HG03060 (cell line): ENCODE results near the gene TANK.
"Not testable (repeated sequence)": the region's sequence is repeated elsewhere in the genome, so short reads cannot be mapped to it uniquely, and the experiment has no call there.

Experiments
- ATAC-seq: cut with Tn5 transposase; IDR thresholded peaks from one replicate; pipeline ENCODE4 v1.9.1; 2021; ENCODE audit warnings: low read depth, moderate number of reproducible peaks; ENCODE audit not compliant: unreplicated experiment

The TANK gene

DNA sequence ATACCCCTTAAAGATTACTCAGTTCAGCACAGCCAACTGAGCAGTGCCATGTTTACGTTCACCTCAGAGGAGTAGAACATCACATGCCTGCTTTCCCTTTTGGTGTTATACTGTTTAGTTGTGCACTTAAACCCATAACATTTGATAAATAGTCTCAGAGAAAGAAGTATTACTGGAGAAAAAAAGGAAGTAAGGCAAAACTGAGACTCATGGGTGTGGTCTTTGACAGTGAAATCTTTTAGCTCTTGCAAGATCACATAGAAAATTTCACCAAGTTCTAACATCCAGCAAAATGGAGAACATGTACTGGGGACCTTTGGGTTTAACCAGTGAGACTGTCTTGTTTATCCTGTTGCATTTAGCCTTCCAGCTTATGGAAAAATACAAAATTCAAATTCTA lies 5.6 kb downstream of the TANK start:
- ATAC-seq: peak; percentile 19

DNA sequence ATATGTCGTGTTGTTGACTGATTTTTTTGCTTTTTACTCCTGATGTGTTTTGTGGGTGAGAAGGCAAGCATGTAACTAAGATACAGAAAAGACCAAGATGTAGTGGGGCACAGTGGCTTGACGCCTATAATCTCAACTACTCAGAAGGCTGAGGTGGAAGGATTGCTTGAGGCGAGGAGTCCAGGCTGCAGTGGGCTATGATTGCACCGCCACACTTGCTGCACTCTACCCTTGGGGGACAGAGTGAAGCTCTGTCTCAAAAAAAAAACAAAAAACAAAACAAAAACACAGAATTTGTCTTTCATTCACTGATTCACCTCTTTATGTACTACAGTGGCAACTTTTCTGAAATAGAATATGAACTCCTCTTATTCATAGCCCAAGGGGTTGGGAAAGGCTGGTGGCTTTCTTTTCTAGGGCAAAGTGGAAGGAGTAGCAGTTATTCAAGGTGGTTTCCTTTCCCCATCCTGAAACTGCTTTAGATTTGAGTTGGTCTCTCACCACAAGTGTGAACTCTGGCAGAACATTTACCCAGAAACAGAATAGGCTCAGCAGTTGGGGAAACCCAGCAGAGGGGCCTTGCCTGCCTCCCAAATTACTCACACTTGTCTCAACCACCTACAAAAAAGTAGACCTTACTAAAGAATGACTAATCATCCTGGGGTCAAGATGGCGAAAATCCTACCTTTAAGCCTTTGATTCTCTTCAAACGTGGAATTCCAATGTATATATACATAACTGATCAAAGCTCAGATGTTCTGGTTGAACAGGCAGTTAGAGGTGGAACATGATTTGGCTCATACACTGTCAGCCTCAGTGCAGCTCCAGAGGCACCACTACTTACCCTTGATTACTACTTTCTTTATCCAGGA lies 6.5 kb downstream of the TANK start:
- peak; percentile 72 for ATAC-seq

DNA sequence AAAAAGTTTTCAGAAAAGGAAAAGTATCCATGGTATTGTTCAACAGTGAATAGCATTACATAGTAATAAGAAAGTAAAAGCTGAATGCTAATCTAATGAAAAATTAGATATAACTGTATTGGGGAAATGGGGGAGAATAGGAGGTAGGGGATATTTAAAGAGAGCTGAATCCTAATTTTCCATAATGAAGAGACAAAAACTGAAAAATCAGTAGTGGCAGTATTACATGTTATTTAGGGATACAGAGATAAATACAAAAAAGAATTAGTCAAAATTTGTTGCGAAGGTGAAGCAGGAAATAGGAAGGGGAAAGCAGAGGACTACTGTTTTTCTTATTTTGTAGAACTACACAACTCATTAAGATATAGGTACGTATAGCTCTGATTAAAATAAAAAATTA lies 9.1 kb downstream of the TANK start:
- ATAC-seq: no peak

DNA sequence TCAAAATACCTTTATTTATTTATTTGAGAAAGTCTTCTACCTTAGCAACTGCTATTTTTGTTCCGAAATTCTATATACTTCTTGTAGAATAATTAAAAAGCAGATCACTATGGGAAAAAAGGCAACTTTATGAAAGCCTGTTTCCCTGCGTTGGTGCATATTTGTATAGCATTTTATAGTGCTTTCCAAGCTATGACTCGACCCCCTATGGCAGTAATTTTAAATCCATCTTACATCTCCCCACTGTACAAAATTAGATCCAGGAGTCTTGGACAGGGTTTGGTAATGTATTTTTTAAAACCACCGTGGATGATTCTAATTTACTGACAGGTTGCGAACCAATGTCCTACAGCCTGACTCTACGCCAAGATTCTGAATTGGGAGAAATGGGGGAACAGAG lies 10.1 kb downstream of the TANK start:
- no peak for ATAC-seq

- ATAC-seq: no peak
These were observed 11.0 kb downstream of the TANK start for GRCh38 chr2:161170958-161171932.

GRCh38 chr2:161172901-161173540 lies 12.8 kb downstream of the TANK start:
- no peak for ATAC-seq

DNA sequence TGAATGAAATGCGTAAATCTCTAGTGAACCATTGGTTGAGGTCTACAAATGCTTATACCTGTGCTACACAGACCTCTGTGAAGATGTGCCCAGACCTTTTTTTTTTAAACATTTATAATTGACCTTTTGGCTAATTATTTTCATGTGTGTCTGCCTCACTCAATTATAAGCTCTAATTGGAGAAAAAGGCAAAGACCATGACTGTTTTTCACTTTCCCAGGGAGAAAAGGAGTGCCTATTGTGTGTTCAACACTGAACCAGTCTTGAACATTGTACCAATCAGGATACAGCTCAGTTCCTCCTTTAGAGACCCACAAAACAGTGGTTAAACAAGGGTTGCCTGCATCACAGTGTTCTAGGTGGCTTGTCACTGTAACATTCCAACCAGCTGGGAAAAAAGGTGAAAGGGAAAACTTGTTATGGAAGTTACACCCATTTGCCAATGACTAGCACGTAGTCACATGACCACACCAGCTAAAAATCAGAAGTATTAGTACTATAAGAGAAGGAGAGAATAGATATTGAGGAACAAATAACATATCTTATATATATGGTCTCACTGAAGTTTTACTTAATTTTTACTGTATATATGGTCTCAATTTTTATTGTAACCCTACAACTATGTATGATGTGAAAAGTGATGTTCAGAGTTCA lies 13.4 kb downstream of the TANK start:
- ATAC-seq: no peak

DNA sequence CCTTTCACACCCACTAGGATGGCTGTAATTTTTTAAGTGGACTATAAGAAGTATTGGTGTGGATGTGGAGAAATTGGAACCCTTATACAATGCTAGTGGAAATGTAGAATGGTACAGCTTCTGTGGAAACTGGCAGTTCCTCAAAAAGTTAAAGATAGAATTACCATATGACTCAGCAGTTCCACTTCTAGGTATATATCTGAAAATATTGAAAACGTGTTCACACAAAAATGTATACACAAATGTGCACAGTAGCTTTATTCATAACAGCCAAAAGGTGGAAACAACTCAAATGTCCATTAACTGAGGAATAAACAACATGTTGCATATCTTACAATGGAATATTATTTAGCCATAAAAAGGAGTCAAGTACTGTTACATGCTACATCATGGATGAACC lies 17.7 kb downstream of the TANK start:
- no peak for ATAC-seq

DNA sequence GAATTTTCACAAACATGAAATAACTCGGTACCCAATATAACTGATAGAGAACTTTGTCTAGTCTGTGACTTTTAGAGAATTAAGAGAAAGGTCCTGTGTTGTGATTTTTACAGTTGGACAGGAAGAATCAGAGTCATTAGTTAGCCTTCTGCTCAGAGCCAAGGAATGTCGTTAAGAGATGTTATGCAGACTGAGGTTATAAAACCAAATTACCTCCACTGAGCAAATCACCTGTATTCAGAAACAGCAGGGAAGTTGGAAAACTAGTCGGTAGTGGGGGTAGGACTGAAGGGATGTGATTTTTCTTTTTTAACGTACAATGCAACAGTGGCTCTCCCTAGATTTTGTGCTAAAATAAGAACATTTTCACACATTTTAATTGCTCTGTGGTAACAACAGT lies 18.5 kb downstream of the TANK start:
- ATAC-seq: no peak

- ATAC-seq: no peak
These were observed 29.8 kb downstream of the TANK start for GRCh38 chr2:161190050-161190449.

DNA sequence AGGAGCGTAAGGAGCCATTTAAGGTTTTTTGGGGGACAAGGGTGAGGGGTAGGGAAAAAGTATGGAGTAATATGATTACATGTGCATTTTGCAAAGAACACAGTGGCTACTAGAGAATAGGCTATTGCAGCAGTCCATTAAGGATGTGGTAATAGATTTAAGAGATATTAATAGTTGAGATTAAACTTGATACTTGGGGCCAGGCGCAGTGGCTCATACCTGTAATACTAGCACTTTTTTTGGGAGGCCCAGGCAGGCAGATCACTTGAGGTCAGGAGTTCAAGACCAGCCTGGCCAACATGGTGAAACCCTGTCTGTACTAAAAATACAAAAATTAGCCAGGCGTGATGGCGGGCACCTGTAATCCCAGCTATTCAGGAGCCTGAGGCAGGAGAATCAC lies 35.4 kb downstream of the TANK start:
- not testable (repeated sequence) for ATAC-seq

- no peak for ATAC-seq
These were observed 39.9 kb downstream of the TANK start for GRCh38 chr2:161199912-161200701.

DNA sequence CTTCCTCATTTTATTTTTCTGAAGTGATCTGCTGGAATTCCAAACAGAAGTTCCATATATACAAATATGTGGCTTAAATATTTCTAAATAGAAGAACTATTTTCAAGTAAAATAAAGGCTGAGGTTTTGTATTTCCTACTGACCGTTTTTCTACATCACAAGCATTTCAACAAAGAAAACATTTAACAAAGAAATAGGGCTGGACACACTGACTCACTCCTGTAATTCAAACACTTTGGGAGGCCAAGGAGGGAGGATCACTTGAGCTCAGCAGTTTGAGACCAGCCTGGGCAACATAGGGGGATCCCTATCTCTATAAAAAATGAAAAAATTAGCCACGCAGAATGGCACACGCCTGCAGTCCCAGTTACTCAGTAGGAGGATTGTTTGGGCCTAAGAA lies 44.6 kb downstream of the TANK start:
- no peak for ATAC-seq

DNA sequence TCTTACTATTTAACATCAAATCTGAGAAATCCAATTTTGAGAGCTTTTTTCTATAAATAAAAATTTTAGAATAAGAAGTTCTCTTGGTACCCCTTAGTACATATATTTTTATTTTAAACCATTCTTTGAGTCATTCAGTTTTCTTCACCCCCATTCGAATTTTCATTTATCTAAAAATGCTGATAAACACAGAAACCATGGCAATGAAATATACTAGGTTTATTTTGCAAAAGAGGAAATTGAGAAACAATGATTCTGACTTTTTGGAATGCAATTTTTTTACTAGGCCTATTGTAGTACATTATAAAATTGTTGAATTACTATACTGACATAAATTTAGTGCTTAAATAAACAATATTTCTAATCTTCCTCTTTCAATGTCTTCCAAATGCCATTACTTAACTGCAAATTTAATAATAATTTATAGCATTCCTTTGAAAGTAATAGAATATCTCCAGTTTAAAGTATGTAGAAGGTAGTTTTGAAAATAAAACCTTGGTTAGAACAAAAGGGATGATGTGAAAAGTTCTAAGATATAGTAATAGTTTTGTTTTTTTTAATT lies 46.3 kb downstream of the TANK start:
- ATAC-seq: no peak

DNA sequence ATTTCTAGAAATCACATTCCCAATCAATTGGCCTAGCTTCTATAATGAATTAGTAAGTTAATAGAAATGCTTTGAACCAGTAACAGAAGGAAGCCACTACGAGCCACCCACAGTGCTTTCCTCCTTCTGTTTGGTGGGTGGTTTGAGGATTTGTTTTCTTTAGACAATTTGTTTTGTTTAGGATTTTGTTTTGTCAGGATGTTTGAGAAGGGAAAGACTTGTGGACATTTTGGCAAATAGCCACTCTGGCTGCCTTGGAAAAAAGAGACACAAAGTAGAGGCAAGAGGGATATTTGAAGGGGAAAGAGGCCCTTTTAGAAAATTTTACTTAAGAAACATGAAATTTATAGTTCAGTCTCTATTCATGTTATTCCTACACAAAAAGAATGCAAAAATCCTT lies 47.7 kb downstream of the TANK start:
- no peak for ATAC-seq

DNA sequence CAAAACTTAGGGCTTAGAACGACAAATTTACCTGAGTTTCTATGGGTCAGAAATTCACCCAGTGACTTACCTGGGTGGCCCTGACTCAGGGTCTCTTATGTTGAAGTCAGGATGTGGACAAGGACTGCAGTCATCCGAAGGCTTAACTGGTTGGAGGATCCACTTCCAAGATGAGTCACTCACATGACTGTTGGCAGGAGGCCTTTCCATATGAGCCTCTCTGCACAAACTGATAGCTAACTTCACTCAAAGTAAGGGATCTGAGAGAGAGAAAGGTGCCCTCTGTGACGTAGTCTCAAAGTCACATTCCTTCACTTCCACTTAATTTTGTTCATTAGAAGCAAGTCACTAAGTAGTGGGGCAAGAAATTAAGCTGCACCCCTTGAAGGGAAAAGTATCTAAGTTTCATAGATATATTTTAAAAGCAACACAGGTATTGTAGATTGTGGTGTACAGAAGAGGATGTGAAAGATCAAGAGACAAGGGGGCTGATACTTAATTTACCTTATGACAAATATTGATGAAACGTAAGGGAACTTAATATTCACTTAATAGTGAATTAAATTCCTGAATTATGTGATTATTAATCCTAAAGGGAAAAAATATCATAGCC lies 48.4 kb downstream of the TANK start:
- ATAC-seq: no peak

GRCh38 chr2:161209902-161210301 lies 49.7 kb downstream of the TANK start:
- no peak for ATAC-seq

- no peak for ATAC-seq
These were observed 57.5 kb downstream of the TANK start for GRCh38 chr2:161217597-161218185.

GRCh38 chr2:161219211-161219610 lies 59.0 kb downstream of the TANK start:
- no peak for ATAC-seq
